Activated B cell treated with CpG ODN at 0.5 μM for 24 hours (primary cell): Measurements from ENCODE around the gene DVL3. TPM values are rescaled to one million over a fixed set of nuclear protein-coding genes. Genes with fewer than 3 reads are reported as not detected.

Source experiments
- ATAC-seq: fragments of 200-7000 bp; cut with Tn5 transposase; one replicate; pipeline ENCODE4 v1.10.0; 2021; ENCODE audit warnings: low read depth, mild to moderate bottlenecking, moderate library complexity
- CTCF ChIA-PET: fragments of 350-600 bp; sonication (Branson Sonifier 250); formaldehyde crosslinking; loops from one replicate; lab custom pipeline; 2021; ENCODE audit warnings: antibody characterized with exemption; lab: Charles Lee
- POLR2A ChIA-PET: fragments of 350-600 bp; sonication (Branson Sonifier 250); formaldehyde crosslinking; loops from one replicate; lab custom pipeline; 2021; ENCODE audit warnings: antibody characterized with exemption; lab: Charles Lee
- DNase-seq: peaks from one replicate; pipeline ENCODE4 v3.0.0; 2022
- H3K27ac Mint-ChIP-seq: one replicate; pipeline ENCODE4 v1.8.0; 2020; ENCODE audit warnings: mixed read lengths
- H3K27me3 Mint-ChIP-seq: one replicate; pipeline ENCODE4 v1.8.0; 2021; ENCODE audit warnings: mixed read lengths
- H3K36me3 Mint-ChIP-seq: one replicate; pipeline ENCODE4 v1.8.0; 2021; ENCODE audit warnings: low read depth, mixed read lengths
- H3K4me1 Mint-ChIP-seq: one replicate; pipeline ENCODE4 v1.8.0; 2021; ENCODE audit warnings: mixed read lengths
- H3K4me3 Mint-ChIP-seq: one replicate; pipeline ENCODE4 v1.8.0; 2020; ENCODE audit warnings: mild to moderate bottlenecking, mixed read lengths
- H3K9me3 Mint-ChIP-seq: one replicate; pipeline ENCODE4 v1.8.0; 2020; ENCODE audit warnings: mixed read lengths
- CTCF ChIP-seq: fragments of 200-600 bp; IDR thresholded peaks from one replicate; pipeline ENCODE4 v1.8.0; 2022; ENCODE audit warnings: antibody characterized with exemption, mild to moderate bottlenecking
- intact Hi-C: fragments of 100-400 bp; cut with micrococcal nuclease; formaldehyde crosslinking; loops from one replicate; pipeline ENCODE4 v1.15.1; 2024
- total RNA-seq: library from RNA; stranded (reverse); gene quantifications from 2 replicates; pipeline ENCODE4 v1.2.3, GENCODE V29; 2022

The DVL3 gene
- total RNA-seq, 1 donor from 2014 or later = 54.2 TPM

- ATAC-seq (no peak), DNase-seq (no peak)
- ChIA-PET CTCF (no interaction called here), POLR2A (interaction anchor here (1.2 kb wide), 1 partner anchor 8 kb away, joined by 3 read pairs; no protein-coding TSS in a partner anchor)
- TF ChIP-seq CTCF = no peak
- Mint-ChIP-seq H3K4me3 (no peak overlapping the region), H3K36me3 (peaks cover 75% of the 10 kb centered on the region), H3K4me1 (peaks cover 31% of the 10 kb centered on the region), H3K27ac (no peak overlapping the region), H3K27me3 (no peaks in the 10 kb centered on the region), H3K9me3 (no peaks in the 10 kb centered on the region)
- intact Hi-C loops = no loop called here
These were observed 25.0 kb downstream of the DVL3 start for GRCh38 chr3:184180165-184180564.

- intact Hi-C loops = no loop called here
- no peak for TF ChIP-seq CTCF
- ChIA-PET POLR2A (interaction anchor here (0.6 to 1.2 kb wide), 2 partner anchors 9 to 14 kb away, joined by 3 read pairs; no protein-coding TSS in a partner anchor), CTCF (no interaction called here)
- DNase-seq (no peak), ATAC-seq (no peak)
- H3K4me3 Mint-ChIP-seq = no peak overlapping the region
- no peaks in the 10 kb centered on the region for H3K27me3 Mint-ChIP-seq
- H3K4me1 Mint-ChIP-seq = peaks cover 28% of the 10 kb centered on the region
- H3K27ac Mint-ChIP-seq = no peak overlapping the region
- H3K36me3 Mint-ChIP-seq = peaks cover 79% of the 10 kb centered on the region
- no peaks in the 10 kb centered on the region for H3K9me3 Mint-ChIP-seq
These were observed 26.4 kb downstream of the DVL3 start for GRCh38 chr3:184181596-184181995.

GRCh38 chr3:184183679-184184078, 28.5 kb downstream of the DVL3 start:
- Mint-ChIP-seq H3K27me3 (no peaks in the 10 kb centered on the region), H3K9me3 (no peaks in the 10 kb centered on the region), H3K4me3 (no peak overlapping the region), H3K36me3 (peaks cover 83% of the 10 kb centered on the region), H3K27ac (no peak overlapping the region), H3K4me1 (peaks cover 34% of the 10 kb centered on the region)
- ChIA-PET CTCF (no interaction called here), POLR2A (no interaction called here)
- DNase-seq = no peak
- no peak for TF ChIP-seq CTCF
- intact Hi-C loops = no loop called here
- ATAC-seq = no peak

- Mint-ChIP-seq H3K27me3 (no peaks in the 10 kb centered on the region), H3K4me1 (peaks cover 35% of the 10 kb centered on the region), H3K27ac (peak overlapping the region; percentile 93), H3K36me3 (peaks cover 82% of the 10 kb centered on the region), H3K4me3 (peak overlapping the region; percentile 99), H3K9me3 (no peaks in the 10 kb centered on the region)
- no peak for ATAC-seq
- DNase-seq = no peak
- intact Hi-C loops = loop anchor here (1.0 kb wide), 4 partner anchors 10 to 130 kb away; partner anchors contain the start of genes AP2M1, DVL3, EIF4G1 and VWA5B2
- TF ChIP-seq CTCF = no peak
- POLR2A ChIA-PET = interaction anchor here (1.0 to 2.7 kb wide), 5 partner anchors 8 to 301 kb away, joined by 3 to 21 read pairs (median 6); partner anchors contain the start of genes AP2M1 and EEF1AKMT4
- CTCF ChIA-PET = no interaction called here
These were observed 29.5 kb downstream of the DVL3 start for GRCh38 chr3:184184546-184185230.

GRCh38 chr3:184185461-184186183, 30.4 kb downstream of the DVL3 start:
- peak overlapping the region; percentile 93 for H3K27ac Mint-ChIP-seq
- TF ChIP-seq CTCF = no peak
- intact Hi-C loops = loop anchor here (1.0 to 2.0 kb wide), 8 partner anchors 11 to 177 kb away; partner anchors contain the start of genes AP2M1, DVL3, EEF1AKMT4 and EIF2B5
- no peaks in the 10 kb centered on the region for H3K9me3 Mint-ChIP-seq
- DNase-seq (peak; percentile 99), ATAC-seq (peak; percentile 95)
- H3K27me3 Mint-ChIP-seq = no peaks in the 10 kb centered on the region
- ChIA-PET CTCF (no interaction called here), POLR2A (interaction anchor here (0.5 to 2.7 kb wide), 10 partner anchors 9 to 549 kb away, joined by 3 to 21 read pairs (median 6); partner anchors contain the start of genes AP2M1, DVL3, EEF1AKMT4 and EIF2B5)
- peak overlapping the region; percentile 99 for H3K4me3 Mint-ChIP-seq
- peaks cover 82% of the 10 kb centered on the region for H3K36me3 Mint-ChIP-seq
- peaks cover 40% of the 10 kb centered on the region for H3K4me1 Mint-ChIP-seq
